ENCODE results near the gene FRAT1.
"Not testable (repeated sequence)": the region's sequence is repeated elsewhere in the genome, so short reads cannot be mapped to it uniquely, and the experiment has no call there.

The FRAT1 gene

GRCh38 chr10:97279121-97279815, 39.8 kb upstream of the FRAT1 start:
- H3K4me3 ChIP-seq (ENCODE audit: low read depth, low read length) = no peak overlapping the region
- no peak for TF ChIP-seq CTCF (IDR thresholded peaks at IDR 0.05; ENCODE audit: low read depth, low read length)

DNA sequence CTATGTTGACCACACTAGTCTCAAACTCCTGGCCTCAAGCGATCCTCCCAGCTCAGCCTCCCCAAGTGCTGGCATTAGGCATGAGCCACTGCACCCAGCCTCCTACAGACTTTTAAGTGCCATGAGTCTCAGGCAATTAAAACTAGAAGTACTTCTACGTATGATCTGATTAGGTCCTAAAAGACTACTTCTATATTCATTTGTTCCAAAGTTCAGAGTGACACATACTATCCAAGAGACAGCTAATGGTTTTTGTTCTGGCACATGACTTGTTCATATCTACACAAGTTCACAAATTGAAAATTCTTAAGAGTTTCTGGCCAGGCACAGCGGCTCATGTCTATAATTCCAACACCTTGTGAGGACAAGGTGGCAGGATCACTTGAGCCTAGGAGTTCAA, 38.3 kb upstream of the FRAT1 start:
- H3K4me3 ChIP-seq (ENCODE audit: low read depth, low read length) = no peak overlapping the region
- TF ChIP-seq CTCF (IDR thresholded peaks at IDR 0.05; ENCODE audit: low read depth, low read length) = no peak

- not testable (repeated sequence) for H3K4me3 ChIP-seq (ENCODE audit: low read depth, low read length)
Measured at GRCh38 chr10:97290076-97290475, 29.0 kb upstream of the FRAT1 start.

DNA sequence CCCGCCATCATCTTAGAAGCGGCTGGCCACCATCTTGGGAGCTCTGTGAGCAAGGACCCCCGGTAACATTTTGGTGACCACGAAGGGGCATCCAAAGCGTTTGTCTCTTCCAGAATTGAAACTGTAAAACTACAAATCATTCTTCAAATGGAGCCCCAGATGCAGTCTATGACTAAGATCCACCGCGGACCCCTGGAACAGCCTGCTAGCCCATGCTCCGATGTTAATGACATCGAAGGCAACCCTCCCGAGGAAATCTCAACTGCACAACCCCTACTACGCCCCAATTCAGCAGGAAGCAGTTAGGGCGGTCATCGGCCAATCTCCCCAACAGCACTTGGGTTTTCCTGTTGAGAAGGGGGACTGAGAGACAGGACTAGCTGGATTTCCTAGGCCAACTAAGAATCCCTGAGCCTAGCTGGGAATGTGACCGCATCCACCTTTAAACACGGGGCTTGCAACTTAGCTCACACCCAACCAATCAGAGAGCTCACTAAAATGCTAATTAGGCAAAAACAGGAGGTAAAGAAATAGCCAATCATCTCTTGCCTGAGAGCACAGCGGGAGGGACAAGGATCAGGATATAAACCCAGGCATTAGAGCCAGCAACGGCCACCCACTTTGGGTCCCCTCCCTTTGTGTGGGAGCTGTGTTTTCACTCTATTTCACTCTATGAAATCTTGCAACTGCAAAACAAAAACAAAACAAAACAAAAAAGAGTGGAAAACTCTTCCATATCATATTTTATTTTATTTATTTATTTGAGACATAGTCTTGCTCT, 28.3 kb upstream of the FRAT1 start:
- H3K4me3 ChIP-seq (ENCODE audit: low read depth, low read length) = peak overlapping the region; percentile 67

- TF ChIP-seq CTCF (IDR thresholded peaks at IDR 0.05; ENCODE audit: low read depth, low read length) = no peak
- peak overlapping the region; percentile 67 for H3K4me3 ChIP-seq (ENCODE audit: low read depth, low read length)
Measured at GRCh38 chr10:97291357-97292096, 27.5 kb upstream of the FRAT1 start.

DNA sequence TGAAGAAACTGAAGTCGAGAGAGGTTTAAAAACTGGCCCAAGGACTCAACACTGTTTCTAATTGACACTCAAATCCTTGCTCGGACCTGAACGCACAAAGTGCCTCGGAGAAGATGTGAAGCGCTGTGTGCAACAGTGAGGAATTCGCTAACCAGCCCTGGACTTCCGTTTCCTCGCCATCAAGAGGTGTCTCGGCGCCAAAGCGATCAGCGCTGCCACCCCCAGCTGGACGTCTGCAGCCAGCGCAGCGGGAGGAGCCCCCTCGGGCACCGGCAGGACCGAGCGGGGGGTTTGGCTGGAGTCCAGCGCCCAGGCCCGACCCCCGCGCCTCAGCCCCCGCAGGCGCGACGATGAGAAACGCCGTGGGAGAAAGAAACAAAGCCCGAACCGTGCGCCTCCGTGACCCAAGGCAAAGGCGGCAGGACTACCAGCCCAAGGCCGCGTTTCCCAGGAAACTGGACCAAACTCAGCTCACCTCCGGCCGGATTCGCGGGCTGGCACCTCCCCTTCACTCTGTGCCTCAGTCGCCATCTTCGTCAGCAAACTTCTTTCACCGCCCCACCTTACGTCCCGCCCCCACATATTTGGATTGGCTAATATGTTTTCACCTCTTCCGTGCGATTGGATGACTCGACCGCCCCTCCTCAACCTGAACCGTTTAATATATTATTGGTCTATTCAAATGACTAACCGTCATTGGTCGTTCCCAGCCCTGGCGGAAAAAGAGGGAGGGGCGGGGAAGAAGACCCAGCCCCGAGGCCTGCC, 26.8 kb upstream of the FRAT1 start, which contains the start of gene ARHGAP19:
ARHGAP19 (minus strand) TSS at position 541 of the 765 bp plus-strand sequence; CDS start at position 531, 10 bp downstream.
- H3K4me3 ChIP-seq (ENCODE audit: low read depth, low read length) = peak within 1 kb of the TSS; percentile 67
- no peak for TF ChIP-seq CTCF (IDR thresholded peaks at IDR 0.05; ENCODE audit: low read depth, low read length)

- no peak overlapping the region for H3K4me3 ChIP-seq (ENCODE audit: low read depth, low read length)
- TF ChIP-seq CTCF (IDR thresholded peaks at IDR 0.05; ENCODE audit: low read depth, low read length) = no peak
Measured at GRCh38 chr10:97292862-97293198, 26.2 kb upstream of the FRAT1 start.

All from WI38 (cell line).